GM23248 (cell line): ENCODE data around the gene DLG2.

ENCODE experiments used
- EZH2 ChIP-seq: fragments of 200-600 bp; sonication (generic); IDR thresholded peaks from 2 replicates; pipeline ENCODE4 v1.6.1; 2018; ENCODE audit warnings: antibody characterized with exemption, mild to moderate bottlenecking; ENCODE audit not compliant: insufficient read depth, poor library complexity, severe bottlenecking
- EZH2phosphoT487 ChIP-seq: fragments of 200-600 bp; sonication (generic); IDR thresholded peaks from 2 replicates; pipeline ENCODE4 v1.6.1; 2018; ENCODE audit warnings: antibody characterized with exemption, moderate library complexity, mild to moderate bottlenecking, low read depth; ENCODE audit not compliant: insufficient read depth

DNA sequence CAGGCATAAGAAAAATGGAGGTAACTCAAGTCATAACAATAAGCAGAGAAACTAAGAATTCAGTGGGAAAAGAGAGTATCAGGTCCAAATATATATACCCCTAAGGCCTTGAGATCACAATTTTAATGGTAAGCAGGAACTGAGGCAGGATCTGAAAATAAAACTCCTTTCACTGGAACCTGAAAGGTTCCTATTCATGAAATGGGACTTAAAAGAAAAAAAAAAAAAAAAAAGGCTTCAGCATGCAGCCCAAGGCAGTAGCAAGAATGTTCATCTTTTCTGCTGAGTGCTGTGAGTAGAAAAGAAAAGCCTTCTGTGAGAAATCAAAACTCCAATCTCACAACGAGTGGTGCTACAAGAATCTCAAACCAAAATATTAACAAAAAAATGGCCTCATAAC is 75.3 kb downstream of the DLG2 start:
- TF ChIP-seq EZH2phosphoT487, result no peak
- no peak for TF ChIP-seq EZH2
